Hematopoietic multipotent progenitor cell treated with erythropoietin and hydrocortisone succinate and interleukin-3 and kit ligand, for 8 days (in vitro differentiated cells): ENCODE data around the gene NUDT22.

Source experiments
- DNase-seq: peaks from one replicate; pipeline ENCODE4 v3.0.0-alpha.2; 2015

NUDT22 gene

DNA sequence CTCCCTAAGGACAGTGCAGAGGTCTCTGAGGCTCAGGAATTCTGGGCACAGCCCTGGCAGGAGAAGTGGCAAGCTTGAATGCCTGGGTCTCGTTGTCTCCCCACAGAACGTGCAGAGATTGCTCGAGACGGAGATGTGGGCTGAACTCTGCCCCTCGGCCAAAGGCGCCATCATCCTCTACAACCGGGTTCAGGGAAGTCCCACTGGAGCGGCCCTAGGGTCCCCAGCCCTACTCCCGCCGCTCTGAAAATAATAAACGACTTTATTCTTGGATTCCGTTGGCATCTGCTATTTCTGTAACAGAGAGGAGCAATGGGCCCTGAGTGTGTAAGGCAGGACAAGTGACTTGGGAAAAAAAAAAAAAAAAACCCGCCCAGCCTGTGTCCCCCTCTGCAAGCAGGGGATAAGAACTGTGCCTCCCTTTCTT is 3.7 kb downstream of the NUDT22 start:
- no peak for DNase-seq

DNA sequence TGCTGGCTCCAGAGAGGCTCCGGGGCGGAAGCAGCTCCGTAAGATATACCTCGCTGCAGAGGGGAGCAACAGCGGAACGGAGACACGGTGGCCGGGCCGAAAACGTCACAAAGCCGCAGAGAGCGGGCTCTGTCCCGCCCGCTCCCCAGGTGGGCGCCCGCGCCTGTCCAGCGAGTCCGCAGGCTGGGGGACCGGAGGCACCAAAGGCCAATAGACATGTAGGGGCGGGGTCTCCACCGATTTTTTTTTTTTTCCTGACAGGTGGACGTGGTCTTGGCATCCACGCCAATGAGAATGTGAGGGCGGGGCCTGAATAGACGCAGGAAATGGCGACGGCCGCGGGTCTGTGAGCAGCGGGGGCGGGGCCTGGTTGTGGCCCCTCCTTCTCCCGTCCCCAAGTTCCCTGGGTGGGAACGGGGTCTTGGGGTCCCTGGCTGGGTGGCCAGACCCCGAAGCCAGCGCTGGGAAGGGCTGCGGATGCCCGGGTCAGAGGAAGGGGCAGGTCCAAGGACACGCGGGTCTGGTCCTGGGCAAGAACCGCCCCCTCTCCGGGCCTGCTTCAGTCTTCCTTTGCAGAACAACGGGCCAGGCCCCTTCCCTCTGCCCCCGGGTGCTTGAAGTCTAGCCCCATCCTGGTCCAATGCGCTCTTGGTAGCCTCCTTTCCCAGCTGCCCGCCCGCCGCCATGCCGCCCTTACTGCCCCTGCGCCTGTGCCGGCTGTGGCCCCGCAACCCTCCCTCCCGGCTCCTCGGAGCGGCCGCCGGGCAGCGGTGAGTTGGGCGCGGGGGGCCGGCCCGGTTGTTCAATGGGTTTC is 4.3 kb downstream of the NUDT22 start, which contains the start of gene DNAJC4:
TSS of gene DNAJC4 (plus strand) at position 378 of the 814 bp plus-strand sequence. CDS start at position 685, 307 bp downstream.
- peak; percentile 95 for DNase-seq

DNA sequence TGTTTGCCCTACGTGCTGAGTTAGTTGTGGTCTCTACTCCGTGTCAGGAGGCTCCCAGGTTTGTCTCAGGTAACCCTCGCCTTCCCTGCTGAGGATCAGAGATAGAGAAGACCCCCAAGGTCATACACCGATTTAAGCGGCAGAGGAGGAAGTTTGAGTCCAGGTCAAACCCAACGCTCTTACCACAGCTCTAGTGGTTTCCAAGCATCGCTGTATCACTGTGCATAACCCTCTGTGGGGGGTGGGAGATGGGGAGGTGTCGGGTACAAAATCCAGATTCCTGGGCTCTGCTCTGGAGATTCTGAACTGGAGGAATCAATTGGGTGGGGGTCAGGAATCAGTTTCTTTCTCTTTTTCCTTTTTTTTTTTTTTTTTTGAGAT is 4.9 kb downstream of the NUDT22 start:
- peak; percentile 14 for DNase-seq

DNA sequence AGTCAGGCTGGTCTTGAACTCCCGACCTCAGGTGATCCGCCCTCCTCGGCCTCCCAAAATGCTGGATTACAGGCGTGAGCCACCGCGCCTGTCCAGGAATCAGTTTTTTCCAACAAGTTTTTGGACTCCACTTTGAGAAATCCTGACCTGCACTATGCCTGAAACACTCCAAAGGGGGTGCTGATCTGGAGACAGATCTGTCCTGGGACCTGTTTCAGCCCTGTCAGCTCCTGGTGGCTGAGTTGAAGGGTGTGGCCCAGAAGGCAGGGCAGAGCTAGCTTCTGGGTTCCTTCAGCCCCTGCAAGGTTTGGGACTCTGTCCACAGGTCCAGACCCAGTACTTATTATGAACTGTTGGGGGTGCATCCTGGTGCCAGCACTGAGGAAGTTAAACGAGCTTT is 5.5 kb downstream of the NUDT22 start:
- peak; percentile 55 for DNase-seq

DNA sequence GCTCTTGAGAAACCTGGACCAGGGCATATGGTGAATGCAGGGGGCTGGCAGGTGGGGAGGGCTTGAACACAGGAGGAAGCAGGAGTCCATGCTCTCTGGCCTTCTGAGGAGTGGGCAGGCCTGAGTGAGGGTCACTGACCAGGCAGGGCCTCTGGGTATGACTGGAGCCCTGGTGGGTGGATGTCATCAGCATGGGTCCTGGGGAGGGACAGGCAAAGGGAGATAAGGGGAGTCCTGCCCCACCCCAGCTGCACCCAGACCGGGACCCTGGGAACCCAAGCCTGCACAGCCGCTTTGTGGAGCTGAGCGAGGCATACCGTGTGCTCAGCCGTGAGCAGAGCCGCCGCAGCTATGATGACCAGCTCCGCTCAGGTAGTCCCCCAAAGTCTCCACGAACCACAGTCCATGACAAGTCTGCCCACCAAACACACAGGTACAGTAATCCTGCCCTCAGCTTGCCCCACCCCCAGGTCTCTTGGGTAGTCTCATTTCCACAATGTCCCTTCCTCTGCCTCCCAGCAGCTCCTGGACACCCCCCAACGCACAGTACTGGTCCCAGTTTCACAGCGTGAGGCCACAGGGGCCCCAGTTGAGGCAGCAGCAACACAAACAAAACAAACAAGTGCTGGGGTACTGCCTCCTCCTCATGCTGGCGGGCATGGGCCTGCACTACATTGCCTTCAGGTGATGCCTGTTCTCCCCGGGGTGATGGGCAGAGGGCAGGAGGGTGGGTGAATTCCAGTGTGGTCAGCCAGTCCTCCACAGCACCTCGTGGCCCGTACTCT is 6.3 kb downstream of the NUDT22 start:
- no peak for DNase-seq

DNA sequence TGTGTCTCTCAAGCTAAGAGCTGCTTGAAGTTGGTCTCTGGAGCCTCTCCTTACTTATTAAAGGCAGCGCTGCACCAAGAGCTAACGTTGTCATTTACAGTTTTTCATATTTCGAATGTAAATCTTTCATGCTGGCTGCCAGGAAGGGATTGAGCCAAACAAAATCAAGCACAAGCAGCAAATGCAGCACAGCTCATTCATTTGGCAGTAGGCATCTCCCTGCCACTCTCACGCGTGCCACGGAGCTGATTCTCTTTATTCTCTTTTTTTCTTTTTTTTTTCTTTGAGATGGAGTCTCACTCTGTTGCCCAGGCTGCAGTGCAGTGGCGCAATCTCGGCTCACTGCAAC is 6.9 kb downstream of the NUDT22 start:
- no peak for DNase-seq

DNA sequence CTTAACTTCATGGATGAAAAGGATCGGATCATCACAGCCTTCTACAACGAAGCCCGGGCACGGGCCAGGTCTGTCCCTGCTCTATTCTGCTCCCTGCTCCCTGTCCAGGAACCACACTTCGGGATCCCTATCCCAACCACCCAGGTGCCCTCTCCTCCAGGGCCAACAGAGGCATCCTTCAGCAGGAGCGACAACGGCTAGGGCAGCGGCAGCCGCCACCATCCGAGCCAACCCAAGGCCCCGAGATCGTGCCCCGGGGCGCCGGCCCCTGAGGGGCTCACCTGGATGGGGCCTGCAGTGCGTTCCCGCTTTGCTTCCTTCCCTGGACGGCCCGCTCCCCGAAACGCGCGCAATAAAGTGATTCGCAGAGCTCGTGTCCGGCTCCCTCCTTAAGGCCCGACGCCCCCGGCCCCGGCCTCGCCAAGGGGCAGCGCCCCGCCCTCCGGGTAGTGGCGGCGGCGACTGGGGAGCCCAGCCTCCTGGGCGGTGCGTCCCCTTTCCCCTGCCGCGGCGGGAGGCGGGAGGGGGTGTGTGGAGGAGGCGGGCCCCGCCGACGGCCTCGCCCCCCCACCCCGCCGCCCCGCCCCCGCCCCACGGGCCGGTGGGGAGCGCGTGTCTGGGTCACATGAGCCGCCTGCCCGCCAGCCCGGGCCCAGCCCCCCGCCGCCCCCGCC is 8.0 kb downstream of the NUDT22 start, which contains the start of gene VEGFB:
TSS of gene VEGFB (plus strand) at position 672 of the 674 bp plus-strand sequence. CDS start 250 bp downstream, outside the sequence.
- DNase-seq: peak; percentile 58

- DNase-seq: peak; percentile 54
Measured at GRCh38 chr11:64234647-64235379, 8.7 kb downstream of the NUDT22 start.

DNA sequence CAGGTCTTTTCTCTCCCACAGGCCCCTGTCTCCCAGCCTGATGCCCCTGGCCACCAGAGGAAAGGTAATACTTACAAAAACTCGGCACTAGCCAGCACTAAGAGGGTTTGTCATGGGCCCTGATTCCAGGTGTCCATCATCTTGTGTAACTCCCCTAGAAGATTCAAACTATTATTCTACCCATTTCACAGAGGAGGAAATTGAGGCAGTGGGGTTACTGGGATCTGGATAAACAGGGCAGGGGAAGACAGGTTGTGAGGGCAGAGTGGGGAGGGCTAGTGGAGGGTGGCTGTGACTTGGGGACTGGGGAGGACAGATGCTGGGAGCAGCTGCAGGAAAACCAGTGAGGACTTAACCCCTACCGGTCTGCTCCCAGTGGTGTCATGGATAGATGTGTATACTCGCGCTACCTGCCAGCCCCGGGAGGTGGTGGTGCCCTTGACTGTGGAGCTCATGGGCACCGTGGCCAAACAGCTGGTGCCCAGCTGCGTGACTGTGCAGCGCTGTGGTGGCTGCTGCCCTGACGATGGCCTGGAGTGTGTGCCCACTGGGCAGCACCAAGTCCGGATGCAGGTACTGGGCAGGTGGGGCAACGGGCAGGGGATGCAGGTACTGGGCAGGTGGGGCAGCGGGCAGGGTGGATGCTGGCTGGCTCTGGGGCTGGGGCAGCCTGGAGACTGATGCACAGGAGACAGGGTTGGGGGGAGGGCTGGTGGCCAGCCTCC is 9.5 kb downstream of the NUDT22 start:
- no peak for DNase-seq

- DNase-seq: no peak
Measured at GRCh38 chr11:64237484-64237951, 11.4 kb downstream of the NUDT22 start.

DNA sequence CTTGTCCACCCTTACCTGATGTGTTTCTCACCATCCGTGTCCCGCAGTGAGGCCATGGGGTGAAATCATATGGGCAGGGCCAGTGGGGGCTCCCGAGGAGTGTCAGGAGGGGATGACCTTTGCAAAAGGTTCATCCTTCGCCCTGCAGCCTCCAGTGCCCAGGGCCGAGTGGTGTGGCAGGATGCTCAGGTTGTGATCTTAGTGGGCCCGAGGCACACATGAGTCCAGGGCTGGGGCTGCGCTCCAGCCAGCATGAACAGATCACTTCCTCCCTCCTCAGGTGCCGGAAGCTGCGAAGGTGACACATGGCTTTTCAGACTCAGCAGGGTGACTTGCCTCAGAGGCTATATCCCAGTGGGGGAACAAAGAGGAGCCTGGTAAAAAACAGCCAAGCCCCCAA is 12.0 kb downstream of the NUDT22 start:
- DNase-seq: no peak

GRCh38 chr11:64238999-64239398 is 12.9 kb downstream of the NUDT22 start:
- no peak for DNase-seq

- DNase-seq: no peak
Measured at GRCh38 chr11:64239662-64240434, 13.8 kb downstream of the NUDT22 start.

GRCh38 chr11:64240435-64241240 is 14.6 kb downstream of the NUDT22 start, which contains the start of gene FKBP2:
Gene FKBP2, plus strand, starts transcription at chr11:64241095. Its CDS starts 1,293 bp downstream, at chr11:64242388.
- DNase-seq: peak; percentile 97

DNA sequence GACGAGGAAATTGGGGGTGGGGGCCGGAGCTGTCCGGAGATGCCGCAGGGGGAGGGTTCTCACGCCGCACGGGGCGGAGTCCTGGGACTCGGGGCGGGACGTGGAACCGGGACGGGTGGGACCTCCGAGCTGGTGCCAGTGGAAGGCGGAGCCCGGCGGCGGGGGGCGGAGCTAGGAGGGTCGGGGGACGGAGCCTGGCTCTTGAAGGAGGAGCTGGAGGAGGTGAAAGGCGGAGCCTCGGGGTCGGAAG is 15.1 kb downstream of the NUDT22 start:
- DNase-seq: no peak

- DNase-seq: peak; percentile 98
Measured at GRCh38 chr11:64241491-64242374, 15.7 kb downstream of the NUDT22 start.

DNA sequence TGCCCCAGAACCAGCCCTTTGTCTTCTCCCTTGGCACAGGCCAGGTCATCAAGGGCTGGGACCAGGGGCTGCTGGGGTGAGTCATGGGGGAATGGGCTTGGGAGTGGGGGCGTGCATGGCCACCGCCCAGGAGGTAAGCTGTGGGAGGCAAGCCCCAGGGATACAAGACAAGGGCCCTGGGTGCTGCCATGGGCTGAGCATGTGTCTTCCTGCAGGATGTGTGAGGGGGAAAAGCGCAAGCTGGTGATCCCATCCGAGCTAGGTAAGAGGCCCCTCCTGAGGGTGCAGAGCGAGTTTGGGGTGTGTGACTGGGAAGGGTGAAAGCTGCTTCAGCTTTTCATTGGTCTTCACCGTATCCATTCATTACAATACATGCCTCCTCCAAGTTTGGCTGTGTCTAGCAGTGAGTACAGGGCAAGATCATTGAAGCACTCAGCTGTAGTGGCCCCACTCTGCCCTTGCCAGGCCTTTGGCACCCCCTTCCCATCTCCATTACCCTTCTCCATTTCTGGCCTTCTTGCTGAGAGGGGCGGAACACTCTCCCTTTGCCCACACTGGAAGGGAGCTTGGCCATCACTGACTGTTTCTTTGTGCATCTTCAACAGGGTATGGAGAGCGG is 17.3 kb downstream of the NUDT22 start:
- no peak for DNase-seq

- no peak for DNase-seq
Measured at GRCh38 chr11:64244107-64244506, 18.0 kb downstream of the NUDT22 start.

DNA sequence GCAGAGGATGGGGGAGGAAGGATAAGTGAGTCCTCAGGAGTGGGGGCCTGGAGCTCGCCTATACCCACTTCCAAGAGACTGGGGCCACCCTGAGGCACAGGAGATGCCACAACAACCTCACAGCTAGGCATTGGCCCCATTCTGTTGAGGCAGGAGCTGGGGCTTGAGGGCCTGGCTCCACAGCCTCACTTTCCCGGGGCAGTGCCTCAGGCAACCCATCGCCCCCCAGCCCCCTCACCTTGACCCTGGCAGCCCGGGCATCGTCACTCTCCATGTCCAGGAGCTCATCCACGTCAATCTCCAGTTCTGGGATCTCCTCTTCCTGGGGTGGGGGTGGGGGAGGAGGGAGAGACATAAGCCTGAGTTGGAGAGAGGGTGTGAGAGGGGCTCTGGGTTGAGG is 18.9 kb downstream of the NUDT22 start:
- no peak for DNase-seq
